ENCODE data around the gene MIS18BP1. TPM values are rescaled to one million over a fixed set of nuclear protein-coding genes. Genes with fewer than 3 reads are reported as not detected.

Gene MIS18BP1
- total RNA-seq, 4 donors from 2014 or later: 4.7 to 7.0 (median 6.1) TPM

- TF ChIP-seq CTCF (IDR thresholded peaks at IDR 0.05 in 4 of 5, conservative IDR thresholded peaks at IDR 0.05 in 1 of 5) (no peak), POLR2A (IDR thresholded peaks at IDR 0.05) (no peak)
- DNase-seq (no peak), ATAC-seq (no peak)
- no peaks in the 10 kb centered on the region for H3K36me3 ChIP-seq
- H3K27me3 ChIP-seq: no peaks in the 10 kb centered on the region
- in situ Hi-C loops (cut with MboI; ENCODE audit: low sequenced_read_pairs in 4 of 4): no loop called here
- no peak overlapping the region for H3K4me3 ChIP-seq
- intact Hi-C loops (cut with DNase I; ENCODE audit: low total_unique reads): no loop called here
- H3K27ac ChIP-seq: no peak overlapping the region
- no peaks in the 10 kb centered on the region for H3K9me3 ChIP-seq
- H3K4me1 ChIP-seq: peaks cover 2 to 13% of the 10 kb centered on the region in 2 donors
Observed at GRCh38 chr14:45247427-45247826, 5.6 kb downstream of the MIS18BP1 start.

- H3K27me3 ChIP-seq: no peaks in the 10 kb centered on the region
- TF ChIP-seq POLR2A (IDR thresholded peaks at IDR 0.05) (no peak), CTCF (IDR thresholded peaks at IDR 0.05 in 4 of 5, conservative IDR thresholded peaks at IDR 0.05 in 1 of 5) (no peak)
- intact Hi-C loops (cut with DNase I; ENCODE audit: low total_unique reads) (no loop called here), in situ Hi-C loops (cut with MboI; ENCODE audit: low sequenced_read_pairs in 4 of 4) (no loop called here)
- H3K36me3 ChIP-seq: no peaks in the 10 kb centered on the region
- H3K27ac ChIP-seq: no peak overlapping the region
- DNase-seq (no peak), ATAC-seq (no peak)
- H3K4me1 ChIP-seq: peaks cover 0 to 10% of the 10 kb centered on the region in 2 donors
- H3K4me3 ChIP-seq: no peak overlapping the region
- no peaks in the 10 kb centered on the region for H3K9me3 ChIP-seq
Observed at GRCh38 chr14:45246691-45247090, 6.3 kb downstream of the MIS18BP1 start.

- ATAC-seq (no peak), DNase-seq (no peak)
- no peaks in the 10 kb centered on the region for H3K9me3 ChIP-seq
- H3K27me3 ChIP-seq: no peaks in the 10 kb centered on the region
- TF ChIP-seq POLR2A (IDR thresholded peaks at IDR 0.05) (no peak), CTCF (IDR thresholded peaks at IDR 0.05 in 4 of 5, conservative IDR thresholded peaks at IDR 0.05 in 1 of 5) (no peak)
- no peak overlapping the region for H3K4me3 ChIP-seq
- intact Hi-C loops (cut with DNase I; ENCODE audit: low total_unique reads) (no loop called here), in situ Hi-C loops (cut with MboI; ENCODE audit: low sequenced_read_pairs in 4 of 4) (no loop called here)
- peaks cover 0 to 5% of the 10 kb centered on the region in 2 donors for H3K4me1 ChIP-seq
- H3K27ac ChIP-seq: no peak overlapping the region
- no peaks in the 10 kb centered on the region for H3K36me3 ChIP-seq
Observed at GRCh38 chr14:45246151-45246550, 6.9 kb downstream of the MIS18BP1 start.

GRCh38 chr14:45242706-45243105 lies 10.3 kb downstream of the MIS18BP1 start:
- Histone ChIP-seq H3K9me3 (no peaks in the 10 kb centered on the region), H3K36me3 (no peaks in the 10 kb centered on the region), H3K4me1 (no peaks in the 10 kb centered on the region), H3K27ac (peak overlapping the region in 1 of 4 donors; percentile 6), H3K27me3 (no peaks in the 10 kb centered on the region), H3K4me3 (peak overlapping the region in 1 of 4 donors; percentile 3)
- no peak for DNase-seq
- no peak for ATAC-seq
- in situ Hi-C loops (cut with MboI; ENCODE audit: low sequenced_read_pairs in 4 of 4) (no loop called here), intact Hi-C loops (cut with DNase I; ENCODE audit: low total_unique reads) (no loop called here)
- TF ChIP-seq CTCF (IDR thresholded peaks at IDR 0.05 in 4 of 5, conservative IDR thresholded peaks at IDR 0.05 in 1 of 5): no peak
- TF ChIP-seq POLR2A (IDR thresholded peaks at IDR 0.05): no peak

- Histone ChIP-seq H3K36me3 (no peaks in the 10 kb centered on the region), H3K27me3 (no peaks in the 10 kb centered on the region), H3K4me3 (no peak overlapping the region), H3K9me3 (no peaks in the 10 kb centered on the region), H3K27ac (no peak overlapping the region), H3K4me1 (no peaks in the 10 kb centered on the region)
- intact Hi-C loops (cut with DNase I; ENCODE audit: low total_unique reads) (no loop called here), in situ Hi-C loops (cut with MboI; ENCODE audit: low sequenced_read_pairs in 4 of 4) (no loop called here)
- no peak for DNase-seq
- no peak for ATAC-seq
- TF ChIP-seq CTCF (IDR thresholded peaks at IDR 0.05 in 4 of 5, conservative IDR thresholded peaks at IDR 0.05 in 1 of 5) (no peak), POLR2A (IDR thresholded peaks at IDR 0.05) (no peak)
Observed at GRCh38 chr14:45238988-45239387, 14.0 kb downstream of the MIS18BP1 start.

All from gastrocnemius medialis (tissue), 4 donors.